ENCODE results near the gene ACSL1. TPM values are rescaled to one million over a fixed set of nuclear protein-coding genes. Genes with fewer than 3 reads are reported as not detected.

The ACSL1 gene
- total RNA-seq, 2 donors from 2014 or later, result 144 to 156 TPM

DNA sequence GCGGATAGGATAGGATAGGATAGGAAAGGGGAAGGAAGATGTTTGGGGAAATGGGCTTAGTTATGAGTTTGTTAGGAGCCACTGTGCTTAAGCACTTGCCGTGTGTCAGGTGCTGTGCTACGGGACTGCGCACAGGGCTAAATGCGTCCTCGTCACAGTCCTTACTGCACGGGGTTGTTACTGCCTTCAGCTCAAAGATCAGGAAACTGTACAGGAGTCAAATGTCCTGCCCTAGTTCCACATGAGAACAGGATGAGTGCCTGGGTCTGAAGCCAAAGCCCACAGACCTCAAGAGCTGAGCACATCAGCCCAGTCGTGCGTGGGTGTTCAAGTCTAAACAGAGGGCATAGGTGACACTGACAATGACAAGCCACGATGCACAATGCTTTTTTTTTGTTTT lies 15.0 kb downstream of the ACSL1 start:
- peak overlapping the region; percentile 62 to 93 for H3K27ac ChIP-seq
- TF ChIP-seq, protein P1, sequence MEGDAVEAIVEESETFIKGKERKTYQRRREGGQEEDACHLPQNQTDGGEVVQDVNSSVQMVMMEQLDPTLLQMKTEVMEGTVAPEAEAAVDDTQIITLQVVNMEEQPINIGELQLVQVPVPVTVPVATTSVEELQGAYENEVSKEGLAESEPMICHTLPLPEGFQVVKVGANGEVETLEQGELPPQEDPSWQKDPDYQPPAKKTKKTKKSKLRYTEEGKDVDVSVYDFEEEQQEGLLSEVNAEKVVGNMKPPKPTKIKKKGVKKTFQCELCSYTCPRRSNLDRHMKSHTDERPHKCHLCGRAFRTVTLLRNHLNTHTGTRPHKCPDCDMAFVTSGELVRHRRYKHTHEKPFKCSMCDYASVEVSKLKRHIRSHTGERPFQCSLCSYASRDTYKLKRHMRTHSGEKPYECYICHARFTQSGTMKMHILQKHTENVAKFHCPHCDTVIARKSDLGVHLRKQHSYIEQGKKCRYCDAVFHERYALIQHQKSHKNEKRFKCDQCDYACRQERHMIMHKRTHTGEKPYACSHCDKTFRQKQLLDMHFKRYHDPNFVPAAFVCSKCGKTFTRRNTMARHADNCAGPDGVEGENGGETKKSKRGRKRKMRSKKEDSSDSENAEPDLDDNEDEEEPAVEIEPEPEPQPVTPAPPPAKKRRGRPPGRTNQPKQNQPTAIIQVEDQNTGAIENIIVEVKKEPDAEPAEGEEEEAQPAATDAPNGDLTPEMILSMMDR (IDR thresholded peaks at IDR 0.05), result no peak

DNA sequence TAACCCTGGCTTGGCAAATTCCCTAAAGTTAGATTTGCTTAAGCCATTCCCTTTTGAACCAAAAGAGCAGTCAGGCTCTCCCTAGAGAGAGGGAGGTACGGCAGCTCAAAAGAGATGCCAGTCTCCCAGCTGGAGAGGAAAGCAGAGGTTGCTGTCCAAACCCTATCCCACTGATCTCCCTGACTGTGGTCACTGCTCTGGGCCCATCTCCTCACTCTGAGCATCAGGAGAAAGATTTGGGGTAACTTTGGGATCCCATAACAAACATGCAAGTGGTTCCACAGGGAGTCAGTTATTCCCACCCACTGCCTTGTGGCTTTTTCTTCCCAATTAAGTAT lies 17.1 kb downstream of the ACSL1 start:
- Histone ChIP-seq H3K27me3 (no peaks in the 10 kb centered on the region), H3K4me3 (no peak overlapping the region), H3K27ac (peak overlapping the region; percentile 79 to 93), H3K36me3 (no peaks in the 10 kb centered on the region), H3K4me1 (peaks cover 0 to 92% of the 10 kb centered on the region in 2 donors), H3K9me3 (no peaks in the 10 kb centered on the region)
- TF ChIP-seq, protein P1 (IDR thresholded peaks at IDR 0.05), result no peak
- DNase-seq (ENCODE audit: low spot score), result no peak

More for the DNA sequence above, 15.0 kb downstream of the ACSL1 start:
- Histone ChIP-seq H3K9me3 (no peaks in the 10 kb centered on the region), H3K36me3 (no peaks in the 10 kb centered on the region), H3K4me1 (peaks cover 0 to 97% of the 10 kb centered on the region in 2 donors), H3K4me3 (no peak overlapping the region), H3K27me3 (no peaks in the 10 kb centered on the region)
- DNase-seq (ENCODE audit: low spot score), result no peak

DNA sequence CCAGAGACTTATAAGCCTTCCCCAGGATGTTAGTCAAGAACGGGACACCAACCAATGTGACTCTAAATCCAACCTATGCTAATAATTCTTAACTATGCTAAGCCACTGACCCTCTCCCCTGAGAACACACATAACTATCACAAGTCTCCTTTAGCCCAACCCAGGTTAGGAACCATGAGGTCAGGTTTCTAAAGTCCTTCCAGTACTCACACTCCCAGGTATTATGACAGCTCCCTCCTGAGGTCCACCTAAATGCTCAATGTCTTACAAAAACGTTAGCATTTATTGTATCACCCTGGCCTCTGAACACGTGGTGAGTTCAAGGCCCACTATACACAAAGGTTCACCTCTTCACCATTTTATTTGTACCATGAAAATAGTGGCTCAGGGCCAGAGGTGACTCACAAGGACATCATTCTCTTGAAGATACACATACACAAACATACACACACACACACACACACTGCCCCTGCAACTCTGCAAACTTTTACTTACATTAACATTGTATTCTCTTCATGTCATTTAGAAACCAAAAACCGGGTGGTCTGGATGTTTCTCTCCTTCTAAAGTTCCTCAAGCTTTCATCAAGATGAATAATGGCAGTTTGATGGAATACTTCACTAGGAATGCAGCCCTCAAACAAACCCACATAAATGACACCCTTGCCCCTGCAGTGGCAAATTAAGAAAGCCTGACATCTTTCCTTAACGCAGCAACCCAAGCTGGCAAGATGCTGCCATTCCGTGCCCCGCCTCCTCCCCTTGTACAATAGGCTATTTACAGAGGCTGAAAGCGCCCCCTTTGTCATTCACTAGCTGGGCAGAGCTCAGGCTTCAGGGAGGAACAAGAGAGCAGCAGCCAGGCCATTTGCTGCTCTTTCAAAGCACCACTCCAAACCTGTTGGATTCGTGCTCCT lies 17.7 kb downstream of the ACSL1 start:
- Histone ChIP-seq H3K27me3 (no peaks in the 10 kb centered on the region), H3K9me3 (no peaks in the 10 kb centered on the region), H3K4me3 (no peak overlapping the region), H3K4me1 (peaks cover 0 to 86% of the 10 kb centered on the region in 2 donors), H3K36me3 (peaks cover 3% of the 10 kb centered on the region), H3K27ac (peak overlapping the region; percentile 79 to 93)
- TF ChIP-seq, protein P1 (IDR thresholded peaks at IDR 0.05), result no peak
- no peak for DNase-seq (ENCODE audit: low spot score)

DNA sequence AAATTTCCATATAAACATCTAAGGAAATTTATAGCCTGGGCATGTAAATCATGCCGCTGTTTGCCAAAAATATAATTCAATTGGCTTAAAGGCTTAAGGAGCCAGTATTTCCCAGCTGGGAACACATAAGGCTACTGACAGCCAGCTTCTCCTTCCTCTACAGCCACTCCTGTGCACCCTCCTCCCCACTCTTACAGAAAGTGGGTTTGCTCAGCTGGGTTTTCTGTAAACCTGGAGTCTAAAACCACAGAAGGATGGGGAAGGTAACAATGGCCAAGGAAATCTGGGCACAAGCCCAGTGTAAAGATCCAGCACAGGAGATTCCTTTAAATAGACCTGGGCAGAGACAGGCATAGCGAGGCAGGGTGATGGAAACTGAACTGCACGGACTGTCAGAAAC lies 18.5 kb downstream of the ACSL1 start:
- Histone ChIP-seq H3K4me3 (no peak overlapping the region), H3K27ac (peak overlapping the region; percentile 79 to 93), H3K4me1 (peaks cover 0 to 78% of the 10 kb centered on the region in 2 donors), H3K27me3 (no peaks in the 10 kb centered on the region), H3K36me3 (peaks cover 11% of the 10 kb centered on the region), H3K9me3 (no peaks in the 10 kb centered on the region)
- DNase-seq (ENCODE audit: low spot score), result no peak
- TF ChIP-seq, protein P1 (IDR thresholded peaks at IDR 0.05), result no peak

DNA sequence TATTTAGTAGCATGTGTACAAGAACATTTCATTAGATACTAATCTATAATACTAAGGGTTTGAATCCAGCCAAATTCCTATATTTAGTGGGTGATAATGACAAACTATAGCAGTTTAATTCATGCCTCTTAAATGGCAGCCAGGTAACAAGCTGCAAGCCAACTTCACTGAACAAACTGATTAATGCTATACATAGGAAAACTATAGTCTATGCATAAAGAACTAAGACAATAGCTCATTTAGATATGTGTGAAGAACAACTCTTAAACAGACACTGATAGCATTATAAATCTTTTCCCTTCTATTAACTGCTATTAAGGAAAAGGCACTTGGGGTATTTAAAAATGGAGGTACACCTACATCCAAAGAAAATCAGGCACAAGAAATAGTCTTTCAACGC lies 19.1 kb downstream of the ACSL1 start:
- H3K27ac ChIP-seq, result peak overlapping the region; percentile 79 to 93

More for the DNA sequence above, 19.1 kb downstream of the ACSL1 start:
- no peaks in the 10 kb centered on the region for H3K9me3 ChIP-seq
- TF ChIP-seq, protein P1 (IDR thresholded peaks at IDR 0.05), result no peak
- H3K27me3 ChIP-seq, result no peaks in the 10 kb centered on the region
- DNase-seq (ENCODE audit: low spot score), result no peak
- no peak overlapping the region for H3K4me3 ChIP-seq
- H3K36me3 ChIP-seq, result peaks cover 13% of the 10 kb centered on the region
- peaks cover 0 to 74% of the 10 kb centered on the region in 2 donors for H3K4me1 ChIP-seq

All from right atrium auricular region (tissue), 2 donors.